GM21737 (cell line): ENCODE data around the gene CCT4.
"Not testable (repeated sequence)": the region's sequence is repeated elsewhere in the genome, so short reads cannot be mapped to it uniquely, and the experiment has no call there.

Experiments
- ATAC-seq: cut with Tn5 transposase; IDR thresholded peaks from one replicate; pipeline ENCODE4 v1.9.1; 2021; ENCODE audit warnings: mild to moderate bottlenecking, moderate library complexity; ENCODE audit not compliant: unreplicated experiment

Gene CCT4

GRCh38 chr2:61879351-61879750 lies 9.1 kb downstream of the CCT4 start:
- ATAC-seq = not testable (repeated sequence)

- no peak for ATAC-seq
Observed at GRCh38 chr2:61878761-61879160, 9.7 kb downstream of the CCT4 start.

- ATAC-seq = no peak
Observed at GRCh38 chr2:61877571-61878245, 10.7 kb downstream of the CCT4 start.

GRCh38 chr2:61876400-61876799 lies 12.1 kb downstream of the CCT4 start:
- no peak for ATAC-seq

- ATAC-seq = not testable (repeated sequence)
Observed at GRCh38 chr2:61866482-61867089, 21.9 kb downstream of the CCT4 start.

GRCh38 chr2:61862085-61862484 lies 26.4 kb downstream of the CCT4 start:
- no peak for ATAC-seq

GRCh38 chr2:61857224-61857623 lies 31.2 kb downstream of the CCT4 start:
- no peak for ATAC-seq

GRCh38 chr2:61855318-61855613 lies 33.2 kb downstream of the CCT4 start:
- ATAC-seq = no peak

GRCh38 chr2:61854564-61855317 lies 33.7 kb downstream of the CCT4 start:
- peak; percentile 86 for ATAC-seq

- ATAC-seq = peak; percentile 75
Observed at GRCh38 chr2:61853847-61854563, 34.5 kb downstream of the CCT4 start, which contains the start of gene FAM161A. FAM161A (minus strand) TSS chr2:61854060; CDS start chr2:61854041, 19 bp downstream.

- ATAC-seq = peak; percentile 62
Observed at GRCh38 chr2:61853086-61853846, 35.2 kb downstream of the CCT4 start.

GRCh38 chr2:61851270-61851669 lies 37.2 kb downstream of the CCT4 start:
- not testable (repeated sequence) for ATAC-seq

GRCh38 chr2:61845320-61845719 lies 43.1 kb downstream of the CCT4 start:
- ATAC-seq = no peak

- ATAC-seq = no peak
Observed at GRCh38 chr2:61841286-61841685, 47.2 kb downstream of the CCT4 start.

- no peak for ATAC-seq
Observed at GRCh38 chr2:61834893-61835292, 53.6 kb downstream of the CCT4 start.

- ATAC-seq = no peak
Observed at GRCh38 chr2:61833971-61834370, 54.5 kb downstream of the CCT4 start.

- ATAC-seq = no peak
Observed at GRCh38 chr2:61832183-61832841, 56.1 kb downstream of the CCT4 start.

GRCh38 chr2:61822255-61822654 lies 66.2 kb downstream of the CCT4 start:
- ATAC-seq = no peak
